NCI-H446 treated with DMSO at 0.1 percent for 48 hours (cell line): ENCODE data around the gene MAB21L4.

Source experiments
- DNase-seq: peaks from one replicate; lab custom pipeline; 2025; lab: John Stamatoyannopoulos, UW

The MAB21L4 gene

GRCh38 chr2:240894006-240894405 lies 1.9 kb downstream of the MAB21L4 start:
- DNase-seq = no peak

- no peak for DNase-seq
Observed at GRCh38 chr2:240893363-240893844, 2.6 kb downstream of the MAB21L4 start.

DNA sequence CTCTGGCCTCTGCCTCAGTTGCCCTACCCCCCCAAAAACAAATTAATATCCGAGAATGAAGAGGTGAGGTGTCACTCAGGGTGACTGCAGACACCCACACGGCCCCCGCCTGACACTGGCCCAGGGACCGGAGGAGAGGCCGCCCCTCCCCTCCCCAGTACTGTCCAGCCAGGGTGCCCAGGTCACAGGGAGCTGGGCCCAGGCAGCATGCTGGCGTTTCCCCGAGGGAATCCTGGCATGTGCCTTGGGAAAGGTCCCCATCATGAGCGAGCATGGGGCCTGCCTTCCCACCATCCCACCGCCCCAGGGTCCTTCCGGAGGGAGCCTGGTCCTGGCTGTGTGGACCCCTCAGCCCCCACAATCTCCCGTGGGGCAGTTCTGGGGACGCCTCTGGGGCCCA lies 3.0 kb downstream of the MAB21L4 start:
- DNase-seq = no peak

- DNase-seq = no peak
Observed at GRCh38 chr2:240892356-240892755, 3.6 kb downstream of the MAB21L4 start.

- no peak for DNase-seq
Observed at GRCh38 chr2:240891492-240892340, 4.2 kb downstream of the MAB21L4 start.

DNA sequence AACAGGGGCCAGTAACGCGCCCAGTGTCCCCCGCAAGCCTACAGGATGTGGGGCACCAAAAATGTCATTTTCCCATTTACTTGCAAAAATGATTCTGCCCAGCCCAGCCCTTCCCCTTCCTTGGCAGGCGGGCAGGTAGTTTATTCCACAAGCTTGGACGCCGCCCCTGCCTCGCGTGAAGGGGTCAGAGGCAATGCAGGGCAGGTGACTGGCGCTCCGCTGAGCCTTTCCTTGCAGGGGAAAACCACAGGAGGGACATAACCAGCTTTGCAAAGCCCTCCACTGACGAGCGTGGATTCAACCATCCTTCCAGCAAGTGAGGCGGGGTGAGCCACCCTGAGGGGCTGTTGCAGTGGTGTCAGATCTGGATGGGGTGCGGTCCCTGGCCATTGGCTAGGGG lies 5.3 kb downstream of the MAB21L4 start:
- DNase-seq = no peak

DNA sequence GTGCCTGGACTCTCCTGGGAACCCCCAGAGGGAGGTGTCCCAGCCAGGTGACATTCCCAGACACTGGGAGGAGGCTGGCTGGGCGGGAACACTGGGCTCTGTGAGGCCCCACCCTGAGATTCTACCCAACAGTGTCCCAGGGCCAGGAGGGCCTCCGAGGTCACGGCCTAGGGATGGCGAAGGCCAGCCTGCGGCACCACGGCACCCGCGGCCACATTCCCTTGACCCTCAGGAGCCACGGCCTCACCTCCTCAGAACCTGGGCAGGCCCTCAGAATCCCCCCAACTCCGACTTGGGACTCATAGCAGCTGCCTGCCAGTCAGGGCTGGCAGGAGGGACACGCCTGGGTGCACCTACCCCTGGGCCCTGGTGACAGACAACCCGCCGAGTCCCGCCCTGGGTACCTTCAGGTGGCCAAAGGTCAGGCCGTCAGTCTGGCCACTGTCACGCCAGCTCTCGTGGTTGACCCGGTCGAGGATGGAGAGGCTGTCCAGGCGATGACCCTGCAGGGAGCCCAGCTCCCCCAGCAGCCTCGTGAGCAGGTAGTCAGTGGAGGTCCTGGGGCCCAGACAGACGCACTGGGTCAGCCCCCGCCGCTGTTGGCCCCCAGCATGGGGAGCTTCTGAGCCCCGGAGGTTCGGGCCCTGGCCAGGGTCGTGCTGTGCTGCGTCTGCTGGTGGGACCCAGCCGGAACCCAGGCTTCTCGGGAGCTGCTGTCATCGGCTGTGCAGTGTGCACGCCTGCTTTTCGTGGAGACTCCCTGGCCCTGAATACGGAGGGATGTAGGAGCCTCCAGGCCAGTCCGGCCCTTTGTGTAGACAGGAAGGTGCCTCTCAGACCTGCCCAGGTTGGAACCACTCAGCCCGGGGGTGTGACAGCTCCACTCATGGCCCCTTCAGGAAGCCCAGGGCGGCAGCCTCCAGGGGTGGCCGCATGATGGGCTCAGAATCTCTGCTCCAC lies 6.1 kb downstream of the MAB21L4 start:
- DNase-seq = no peak

DNA sequence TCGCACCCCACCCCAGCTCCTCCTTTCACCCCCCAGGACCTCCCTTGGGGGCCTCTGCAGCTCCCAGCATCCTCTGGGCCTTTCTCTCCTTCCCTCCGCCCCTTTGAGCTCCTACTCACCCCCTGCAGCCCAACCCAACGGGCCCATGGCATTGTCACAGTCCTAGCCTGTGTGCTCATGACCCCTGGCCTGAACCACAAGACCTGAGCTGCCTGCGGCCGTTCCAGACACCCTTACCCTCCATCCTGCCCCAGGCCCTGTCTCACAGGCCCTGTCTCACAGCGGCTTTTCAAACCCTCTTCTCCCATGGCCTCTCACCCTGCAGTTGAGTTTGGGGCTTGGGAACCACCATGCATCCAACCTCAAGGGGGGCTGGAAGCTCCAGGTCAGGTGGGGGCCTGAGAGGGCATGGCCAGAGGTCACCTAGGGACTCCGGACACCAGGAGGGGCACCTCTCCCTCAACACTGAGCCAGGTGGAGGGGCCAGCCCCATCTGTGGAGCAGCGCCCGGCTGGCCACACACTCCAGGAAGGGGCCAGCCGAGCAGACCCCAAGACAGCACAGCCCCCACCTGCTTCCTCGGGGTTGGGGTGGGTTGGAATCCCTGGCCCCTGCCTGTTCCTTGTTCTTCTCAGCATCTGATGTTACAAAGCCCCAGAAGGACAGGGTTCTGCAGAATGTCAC lies 6.9 kb downstream of the MAB21L4 start:
- DNase-seq = no peak

DNA sequence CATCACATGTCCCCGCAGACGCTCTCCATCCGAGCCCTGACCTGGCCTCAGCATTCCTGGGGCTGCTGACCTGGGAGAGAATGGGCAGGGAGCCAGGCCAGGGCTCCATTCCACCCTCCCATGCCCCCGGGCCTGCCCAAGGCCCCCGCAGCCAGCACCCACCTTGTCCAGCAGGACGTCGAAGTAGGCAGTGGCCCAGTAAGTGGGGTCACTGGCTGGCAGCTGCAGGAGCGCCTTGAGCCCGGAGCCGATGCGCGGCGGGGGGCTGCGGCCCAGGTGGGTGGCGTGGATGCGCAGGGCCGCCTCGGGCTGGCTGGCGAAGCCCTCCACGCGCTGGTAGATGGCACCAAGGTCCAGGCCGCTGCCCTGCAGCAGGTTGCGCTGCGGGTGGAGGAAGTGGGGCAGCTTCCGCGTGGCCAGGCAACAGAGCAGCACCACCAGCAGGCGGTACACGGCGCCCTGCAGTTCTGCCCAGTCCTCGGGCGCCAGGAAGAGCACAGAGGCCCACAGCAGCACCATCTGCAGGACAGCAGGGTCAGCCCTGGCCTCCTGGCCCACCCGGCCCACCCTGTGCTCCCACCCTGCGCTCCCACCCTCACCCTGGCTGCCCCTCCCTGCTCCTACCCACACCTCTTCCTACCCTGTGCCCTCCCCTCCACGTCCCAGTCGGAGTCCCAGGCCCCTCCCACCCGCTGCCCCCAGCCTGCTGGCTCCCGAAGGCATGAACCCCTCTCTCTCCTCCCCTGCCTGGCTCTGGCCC lies 7.6 kb downstream of the MAB21L4 start:
- no peak for DNase-seq

DNA sequence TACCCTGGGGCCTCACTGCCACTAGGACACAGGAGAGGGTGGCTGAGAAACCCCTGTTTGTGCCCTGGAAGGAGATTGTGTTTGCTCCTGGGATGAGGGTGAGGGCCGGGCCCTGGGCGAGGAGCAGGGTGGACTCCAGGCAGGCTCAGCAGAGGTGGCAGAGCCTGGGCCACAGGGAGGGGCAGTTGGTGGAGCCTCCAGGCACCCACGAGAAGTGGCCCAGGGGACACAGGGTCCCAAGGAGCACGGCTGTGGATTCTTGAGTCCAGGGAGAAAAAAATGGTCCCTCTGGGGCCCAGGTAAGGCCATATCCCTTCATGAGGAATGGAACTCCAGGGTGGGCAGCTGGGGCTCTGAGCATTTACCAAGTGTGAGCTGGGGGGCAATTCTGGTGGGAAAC lies 8.3 kb downstream of the MAB21L4 start:
- DNase-seq = no peak

- no peak for DNase-seq
Observed at GRCh38 chr2:240886678-240887609, 9.0 kb downstream of the MAB21L4 start.

DNA sequence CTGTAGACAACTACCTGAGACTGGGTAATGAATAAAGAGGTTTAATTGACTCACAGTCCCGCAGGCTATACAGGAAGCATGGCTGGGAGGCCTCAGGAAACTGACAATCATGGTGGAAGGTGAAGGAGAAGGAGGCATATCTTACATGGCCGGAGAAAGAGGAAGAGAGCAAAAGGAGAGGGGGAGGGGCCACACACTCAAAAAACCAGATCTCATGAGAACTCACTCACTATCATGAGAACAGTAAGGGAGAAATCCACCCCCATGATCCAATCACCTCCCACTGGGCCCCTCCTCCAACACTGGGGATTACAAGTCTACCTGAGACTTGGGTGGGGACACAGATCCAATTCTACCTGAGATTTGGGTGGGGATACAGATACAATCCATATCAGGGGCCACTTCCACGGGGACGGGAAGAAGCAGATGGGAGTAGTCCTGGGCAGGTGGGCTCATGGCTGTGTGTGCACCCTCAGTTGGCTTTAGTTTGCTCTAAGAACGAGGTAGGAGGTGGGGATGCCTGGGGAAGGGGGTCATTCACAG lies 9.9 kb downstream of the MAB21L4 start:
- DNase-seq = no peak

DNA sequence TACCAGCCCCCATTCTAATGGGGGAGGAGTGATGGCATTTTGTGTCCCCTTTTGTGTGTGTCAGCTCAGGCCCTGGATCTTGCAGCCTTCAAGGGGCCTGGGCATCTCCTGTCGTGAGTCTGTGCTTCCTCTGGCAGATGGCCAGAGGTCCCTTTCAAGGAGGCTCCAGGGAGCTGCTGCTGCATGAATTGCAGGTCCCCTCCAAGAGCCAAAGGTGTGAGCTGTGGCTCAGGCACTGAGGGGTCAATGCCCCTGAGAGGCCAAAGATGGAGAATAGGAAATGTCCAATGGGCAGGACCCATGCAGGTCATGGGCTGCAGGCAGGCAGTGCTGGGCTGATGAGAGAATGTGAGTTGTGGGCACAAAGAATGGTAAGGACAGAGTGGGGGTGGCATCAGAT lies 10.4 kb downstream of the MAB21L4 start:
- DNase-seq = no peak

- no peak for DNase-seq
Observed at GRCh38 chr2:240884745-240885144, 11.2 kb downstream of the MAB21L4 start.

DNA sequence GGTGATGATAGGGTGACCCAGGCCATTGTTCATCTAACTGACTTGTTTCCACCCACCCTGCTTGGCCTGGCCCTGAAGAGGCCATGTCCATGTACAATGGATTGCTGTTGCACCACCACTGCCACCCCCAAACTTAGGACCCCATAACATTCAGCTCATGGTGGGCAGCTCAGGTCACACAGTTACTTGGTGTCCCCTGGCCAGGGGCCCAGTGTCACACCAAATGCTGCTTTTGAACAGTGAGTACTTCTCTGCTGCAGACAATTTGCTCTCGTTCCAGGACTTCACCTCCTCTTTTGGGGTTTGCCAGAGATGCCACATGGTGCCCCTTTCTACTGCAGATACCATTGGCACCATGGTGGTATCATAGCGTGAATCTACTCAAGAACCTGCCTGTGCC lies 11.7 kb downstream of the MAB21L4 start:
- no peak for DNase-seq

- no peak for DNase-seq
Observed at GRCh38 chr2:240881913-240882312, 14.0 kb downstream of the MAB21L4 start.

GRCh38 chr2:240879105-240879504 lies 16.9 kb downstream of the MAB21L4 start:
- DNase-seq = no peak

DNA sequence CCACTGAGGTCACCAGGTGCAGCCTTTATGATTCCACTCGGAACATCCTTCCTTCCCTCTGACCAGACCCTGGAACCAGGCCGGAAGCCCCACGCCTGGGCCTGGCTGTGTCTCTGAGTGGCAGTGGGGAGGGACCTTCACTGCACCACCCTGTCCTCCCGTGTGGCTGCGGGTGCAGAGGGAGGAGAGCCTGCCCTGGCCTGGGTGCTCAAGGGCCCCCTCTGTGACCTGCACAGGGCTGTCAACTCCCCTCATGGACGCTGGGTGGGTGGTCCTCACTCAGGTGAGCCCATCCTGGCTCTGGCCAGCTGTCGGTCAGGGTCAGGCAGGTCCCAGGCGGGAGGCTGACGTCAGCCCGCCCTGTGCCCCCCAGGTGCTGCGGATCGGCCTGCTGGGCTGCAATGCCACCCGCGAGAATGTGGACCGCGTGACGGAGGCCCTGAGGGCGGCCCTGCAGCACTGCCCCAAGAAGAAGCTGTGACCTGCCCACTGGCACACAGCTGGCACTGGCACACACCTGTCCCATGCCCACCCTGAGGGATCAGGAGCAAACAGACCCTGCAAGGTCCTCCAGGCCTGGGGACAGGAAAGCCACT lies 17.5 kb downstream of the MAB21L4 start:
- no peak for DNase-seq

- no peak for DNase-seq
Observed at GRCh38 chr2:240877460-240878340, 18.3 kb downstream of the MAB21L4 start.
